H54 (cell line): ENCODE data around the gene NLGN1.
"Not testable (repeated sequence)": the region's sequence is repeated elsewhere in the genome, so short reads cannot be mapped to it uniquely, and the experiment has no call there.

Experiments used
- DNase-seq: peaks from one replicate; pipeline ENCODE4 v3.0.0; 2011; ENCODE audit warnings: low spot score, mixed read lengths; ENCODE audit not compliant: insufficient read length
- FAIRE-seq: peaks from 3 replicates; lab custom pipeline; 2011; peaks lifted over from hg19 to GRCh38; lab: Jason Lieb, UNC
- POLR2A ChIP-seq: IDR thresholded peaks from 2 replicates; pipeline ENCODE4 v1.6.1; 2011; ENCODE audit warnings: low read depth, mild to moderate bottlenecking, low read length

NLGN1 gene

DNA sequence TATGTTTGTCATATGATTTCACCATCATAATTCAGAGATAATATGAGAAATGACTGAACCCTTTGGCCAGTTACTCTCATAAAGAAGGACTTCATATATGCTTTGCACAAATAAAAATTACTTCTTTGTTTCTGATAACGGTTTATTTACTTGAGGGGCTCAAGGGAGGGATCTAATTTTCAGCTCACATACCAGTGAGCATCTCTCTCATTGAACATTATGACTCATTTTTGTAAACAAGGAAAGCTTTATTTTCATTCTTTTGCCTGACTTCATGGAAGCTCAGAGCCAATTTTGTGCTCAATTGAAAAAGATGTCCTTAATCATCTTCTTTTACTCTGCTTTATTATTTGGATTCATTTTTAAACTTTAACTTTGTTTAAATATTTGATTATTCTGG lies 5.8 kb downstream of the NLGN1 start:
- FAIRE-seq (no peak), DNase-seq (no peak)
- TF ChIP-seq POLR2A, result no peak

DNA sequence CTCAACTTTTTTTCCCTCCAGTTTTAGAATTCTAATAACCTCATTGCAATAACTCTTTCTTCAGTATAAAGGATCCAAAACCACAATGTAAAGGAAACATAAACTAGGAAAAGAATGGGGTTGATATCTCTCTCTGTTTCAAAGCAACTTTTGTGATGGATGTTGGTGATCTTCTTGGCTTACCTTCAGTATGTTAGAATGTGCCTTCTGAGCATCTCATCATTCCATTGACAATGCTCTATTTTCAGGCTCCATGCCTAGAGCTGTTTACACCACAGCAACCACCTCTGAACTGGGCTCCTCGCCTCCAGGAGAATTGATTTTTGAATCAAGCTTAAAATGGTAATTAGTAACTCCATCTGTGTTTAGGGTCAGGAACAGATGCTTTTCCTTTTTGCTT lies 6.6 kb downstream of the NLGN1 start:
- DNase-seq, result no peak

DNA sequence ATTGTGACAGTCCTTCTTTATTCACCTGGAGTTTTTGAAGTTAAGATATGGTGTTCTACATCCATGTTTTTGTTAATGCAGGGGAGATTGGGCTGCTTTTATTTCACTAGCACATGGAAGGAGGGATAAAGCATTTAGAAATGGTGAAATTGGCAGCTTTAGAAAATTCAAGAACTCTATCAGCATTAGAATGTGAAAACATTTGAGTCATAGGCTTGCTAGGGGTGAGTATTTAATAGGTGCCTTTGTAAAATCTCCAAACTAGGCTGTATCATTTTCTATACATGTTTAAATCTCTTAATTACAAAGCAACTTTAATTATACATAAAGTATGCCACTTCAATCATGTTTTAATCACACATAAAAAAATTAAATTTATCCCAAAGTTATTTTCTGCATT lies 12.9 kb downstream of the NLGN1 start:
- no peak for TF ChIP-seq POLR2A
- no peak for FAIRE-seq
- DNase-seq, result no peak

More for the DNA sequence above, 6.6 kb downstream of the NLGN1 start:
- FAIRE-seq, result no peak
- no peak for TF ChIP-seq POLR2A

DNA sequence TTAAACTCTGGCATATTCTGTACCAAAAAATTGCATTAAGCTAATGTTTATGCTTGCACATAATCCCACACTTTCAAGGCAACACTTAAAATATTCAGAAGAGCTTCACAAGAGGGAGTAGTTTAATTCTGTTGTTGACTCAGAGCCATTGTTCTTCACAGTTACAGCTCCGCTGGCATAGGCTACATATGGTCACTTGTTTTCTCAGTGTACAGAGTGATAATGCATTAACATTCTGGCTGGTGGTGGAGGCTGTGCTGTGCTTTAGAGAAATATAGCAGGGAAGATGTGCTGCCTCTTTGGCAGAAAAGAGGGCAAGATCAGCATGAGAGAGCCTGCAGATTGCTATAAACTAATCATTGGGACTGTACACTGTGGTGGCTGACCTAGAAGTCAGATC lies 13.3 kb downstream of the NLGN1 start:
- FAIRE-seq (no peak), DNase-seq (no peak)
- no peak for TF ChIP-seq POLR2A

DNA sequence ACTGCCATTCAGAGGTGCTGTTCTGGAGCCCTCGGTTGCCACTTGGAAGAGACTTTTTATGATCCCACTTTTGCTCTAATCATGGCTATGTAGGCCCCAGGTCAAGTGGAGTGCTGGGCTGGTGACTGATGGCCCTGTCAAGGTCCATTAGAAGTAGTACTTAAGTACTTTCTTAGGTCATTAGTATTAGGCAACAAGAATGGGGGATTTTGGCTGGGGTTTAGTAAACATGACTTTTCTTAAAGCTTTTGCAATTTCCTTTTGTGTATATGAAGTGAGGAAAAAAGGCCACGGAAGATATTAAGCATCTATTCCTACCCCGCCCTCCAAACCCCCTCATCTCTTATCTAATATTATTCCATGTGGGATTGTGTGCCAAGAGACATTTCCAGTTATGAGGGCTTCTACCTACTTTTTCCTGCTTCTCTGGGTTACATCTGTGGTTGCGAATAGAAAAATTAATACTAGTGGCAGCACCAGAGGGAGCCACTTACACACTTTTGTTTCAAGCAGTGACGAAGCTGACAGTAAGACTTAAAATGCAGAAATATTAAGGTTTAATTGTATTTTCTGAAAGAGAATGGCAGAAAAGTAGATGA lies 13.9 kb downstream of the NLGN1 start:
- DNase-seq (no peak), FAIRE-seq (peak; percentile 66)
- TF ChIP-seq POLR2A, result no peak

DNA sequence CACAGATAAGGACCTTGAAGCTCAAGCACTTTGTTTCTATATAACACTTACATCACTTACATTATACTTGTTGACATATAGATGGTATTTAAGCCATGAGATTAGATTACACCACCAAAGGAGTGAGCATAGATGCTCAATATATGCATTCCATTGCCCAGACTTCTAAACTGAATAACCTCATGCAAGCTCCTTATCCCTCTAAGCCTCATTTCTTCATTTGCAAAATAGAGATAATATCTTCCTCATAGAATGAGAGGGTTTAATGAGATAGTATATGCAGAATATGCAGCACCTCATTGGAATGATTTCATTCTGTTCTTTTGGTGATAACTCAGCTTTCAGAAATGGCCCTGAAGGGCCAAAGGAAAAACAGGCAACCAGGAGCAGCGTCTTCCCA lies 18.5 kb downstream of the NLGN1 start:
- DNase-seq (no peak), FAIRE-seq (no peak)

DNA sequence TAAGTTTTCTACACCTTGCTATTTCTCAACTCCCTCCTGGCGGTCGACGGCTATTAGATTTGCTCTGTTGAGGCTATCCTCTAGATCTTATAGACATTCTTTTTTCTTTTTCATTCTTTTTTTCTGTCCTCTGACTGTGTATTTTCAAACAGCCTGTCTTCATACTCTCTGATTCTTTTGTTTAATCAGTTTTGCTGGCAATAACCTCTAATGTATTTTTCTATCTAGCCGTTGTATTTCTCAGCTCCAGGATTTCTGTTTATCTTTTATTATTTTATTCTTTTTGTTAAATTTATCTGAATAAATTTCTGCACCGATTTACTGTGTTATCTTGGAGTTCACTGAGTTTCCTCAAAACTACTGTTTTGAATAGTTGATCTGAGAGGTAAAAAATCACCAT lies 31.5 kb downstream of the NLGN1 start:
- DNase-seq (no peak), FAIRE-seq (no peak)
- TF ChIP-seq POLR2A, result no peak

More for the DNA sequence above, 18.5 kb downstream of the NLGN1 start:
- no peak for TF ChIP-seq POLR2A

DNA sequence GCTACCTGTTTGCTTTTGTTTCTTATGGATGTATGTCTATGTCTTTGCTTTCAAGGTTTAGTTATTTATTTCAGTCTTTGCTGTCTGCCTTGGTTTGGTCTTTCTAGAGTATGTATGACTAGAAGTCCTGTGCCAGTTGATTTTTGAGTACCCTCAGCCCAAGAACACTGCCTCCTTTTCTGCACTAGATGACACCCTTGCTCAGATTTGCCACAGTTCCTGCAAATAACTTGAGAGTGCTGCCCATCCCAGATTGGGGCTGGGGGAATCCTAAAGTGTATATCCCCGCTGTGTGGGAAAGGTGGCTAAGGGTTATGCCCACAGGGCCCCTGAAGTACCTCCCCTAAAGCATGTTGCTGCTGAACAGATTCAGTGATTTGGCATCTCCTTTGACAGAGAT lies 32.0 kb downstream of the NLGN1 start:
- no peak for FAIRE-seq
- DNase-seq, result no peak
- no peak for TF ChIP-seq POLR2A

DNA sequence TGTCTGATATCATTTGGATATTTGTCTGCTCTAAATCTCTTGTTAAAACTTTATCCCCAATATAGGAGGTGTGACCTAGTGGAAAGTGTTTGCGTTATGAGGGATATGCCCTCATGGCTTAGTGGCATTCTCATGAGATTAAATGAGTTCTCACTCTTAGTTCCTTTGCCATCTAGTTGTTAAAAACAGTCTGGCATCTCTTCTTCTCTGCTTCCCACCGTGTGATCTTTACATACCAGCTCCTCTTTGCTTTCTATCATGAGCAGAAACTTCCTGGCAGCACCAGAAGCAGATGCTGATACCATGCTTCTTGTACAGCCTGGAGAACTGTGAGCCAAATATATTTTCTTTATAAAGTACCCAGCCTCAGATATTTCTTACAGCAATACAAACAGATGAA lies 33.0 kb downstream of the NLGN1 start:
- FAIRE-seq, result no peak
- no peak for TF ChIP-seq POLR2A

DNA sequence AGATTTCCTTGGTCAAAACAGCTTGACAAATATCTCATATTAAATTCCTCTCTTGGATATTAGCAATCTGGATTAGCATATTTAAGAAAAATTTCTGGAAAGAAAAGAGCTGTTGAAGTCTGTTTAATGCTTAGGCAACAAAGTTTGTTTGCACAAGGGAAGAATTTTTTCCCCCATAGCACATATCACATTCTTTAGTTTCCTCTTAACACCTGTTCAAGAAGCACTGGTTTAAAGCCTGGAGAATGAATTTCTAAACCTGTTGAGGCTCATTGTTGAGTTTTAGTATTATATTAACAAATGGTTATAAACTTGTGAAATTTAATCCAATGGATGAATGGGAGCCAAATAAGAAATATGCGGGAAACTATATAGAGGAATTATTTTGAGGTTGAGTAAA lies 41.5 kb downstream of the NLGN1 start:
- TF ChIP-seq POLR2A, result no peak
- DNase-seq (no peak), FAIRE-seq (no peak)

More for the DNA sequence above, 33.0 kb downstream of the NLGN1 start:
- no peak for DNase-seq

DNA sequence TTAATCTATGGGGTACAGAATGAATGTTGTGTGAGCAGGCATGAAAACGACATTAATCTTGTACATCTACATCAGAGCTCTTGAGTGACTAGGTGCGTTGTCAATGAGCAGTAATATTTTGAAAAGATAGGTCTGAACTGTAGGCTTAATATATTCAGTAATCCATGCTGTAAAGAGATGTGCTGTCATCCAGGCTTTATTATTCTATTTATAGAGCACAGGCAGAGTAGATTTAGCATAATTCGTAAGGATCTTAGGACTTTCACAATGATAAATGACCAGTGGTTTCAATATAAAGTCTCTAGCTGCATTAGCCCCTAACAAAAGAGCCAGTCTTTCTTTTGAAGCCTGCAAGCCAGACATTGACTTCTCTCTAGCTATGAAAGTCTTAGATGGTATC lies 43.0 kb downstream of the NLGN1 start:
- DNase-seq (no peak), FAIRE-seq (no peak)
- TF ChIP-seq POLR2A, result no peak

DNA sequence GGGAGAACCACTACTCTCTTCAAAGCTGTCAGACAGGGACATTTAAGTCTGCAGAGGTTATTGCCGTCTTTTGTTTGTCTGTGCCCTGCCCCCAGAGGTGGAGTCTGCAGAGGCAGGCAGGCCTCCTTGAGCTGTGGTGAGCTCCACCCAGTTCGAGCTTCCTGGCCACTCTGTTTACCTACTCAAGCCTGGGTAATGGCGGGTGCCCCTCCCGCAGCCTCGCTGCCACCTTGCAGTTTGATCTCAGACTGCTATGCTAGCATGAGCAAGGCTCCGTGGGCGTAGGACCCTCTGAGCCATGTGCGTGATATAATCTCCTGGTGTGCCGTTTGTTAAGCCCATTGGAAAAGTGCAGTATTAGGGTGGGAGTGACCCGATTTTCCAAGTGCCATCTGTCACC lies 54.0 kb downstream of the NLGN1 start:
- DNase-seq, FAIRE-seq: not testable (repeated sequence)

DNA sequence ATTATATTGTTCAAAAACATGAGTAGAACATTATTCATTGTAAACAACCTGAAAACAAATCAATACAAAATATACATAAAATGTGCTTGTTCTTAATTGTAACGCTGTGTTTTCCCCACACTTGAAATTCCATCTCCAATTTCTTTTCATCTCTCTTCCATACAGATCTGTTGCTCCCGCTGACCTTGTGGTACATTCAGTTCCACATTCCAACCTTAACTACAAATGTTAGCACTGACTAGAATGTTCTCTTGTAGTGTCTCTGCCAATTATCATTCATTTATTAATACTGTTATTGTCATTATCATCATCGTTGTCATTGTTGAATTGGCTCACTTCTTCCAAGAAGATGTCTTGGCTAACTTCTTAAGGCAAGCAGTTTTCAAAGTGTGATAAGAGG lies 65.7 kb downstream of the NLGN1 start:
- TF ChIP-seq POLR2A, result no peak
- FAIRE-seq (no peak), DNase-seq (no peak)

DNA sequence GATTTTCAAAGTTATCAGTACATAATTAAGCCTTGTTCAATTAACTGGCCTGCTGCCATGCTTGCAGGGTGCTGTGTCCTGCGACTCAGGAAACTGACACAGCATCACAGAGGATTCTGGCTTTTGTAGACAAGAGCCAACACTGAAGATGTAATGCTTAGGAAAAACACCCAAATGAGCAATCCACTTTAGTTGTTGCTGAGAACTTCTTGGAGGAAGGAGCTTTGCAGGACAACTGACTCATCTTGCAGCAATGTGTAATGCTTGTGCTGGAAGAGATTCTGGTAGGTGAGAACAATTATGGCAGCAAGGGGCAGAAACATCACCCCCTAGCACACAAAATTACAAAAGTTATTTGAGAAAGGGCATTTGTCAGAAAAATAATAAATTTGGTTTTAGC lies 67.6 kb downstream of the NLGN1 start:
- DNase-seq (peak; percentile 19), FAIRE-seq (peak; percentile 98)
- no peak for TF ChIP-seq POLR2A

DNA sequence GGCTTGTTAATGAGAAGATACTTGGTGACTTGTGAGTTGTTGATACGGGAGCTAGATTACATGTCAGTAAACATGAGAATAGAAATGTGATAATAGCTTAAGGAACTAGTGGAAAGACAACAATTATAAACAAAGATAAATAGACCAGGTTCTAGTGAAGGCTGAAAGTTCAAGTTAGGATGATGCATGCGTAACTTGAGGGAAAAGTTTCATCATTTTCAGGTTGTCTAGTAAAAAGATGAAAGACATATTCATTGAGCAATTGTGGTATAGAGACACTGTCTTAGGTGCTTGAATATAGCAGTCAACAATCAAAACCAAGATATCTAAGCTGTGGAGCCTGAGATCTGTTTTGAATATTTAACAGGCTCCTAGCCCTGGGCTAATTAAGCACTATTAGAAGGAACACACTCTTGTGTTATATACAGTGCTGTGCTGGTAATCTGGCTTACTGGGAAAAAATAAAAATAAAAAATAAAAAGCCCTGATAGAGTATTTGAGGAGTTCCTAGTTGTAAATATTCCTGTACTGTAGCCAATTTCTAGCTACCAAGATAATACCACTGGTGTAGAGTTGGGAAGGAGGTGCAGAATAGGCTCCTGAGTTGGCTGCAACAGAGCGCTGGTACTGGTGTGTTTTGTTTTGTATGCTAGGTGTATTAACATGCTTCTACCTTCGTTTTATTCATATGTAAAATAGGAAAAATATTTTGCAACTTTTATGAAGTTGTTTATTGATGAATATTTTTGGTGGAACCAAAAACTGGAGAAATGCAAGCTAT lies 68.5 kb downstream of the NLGN1 start:
- FAIRE-seq (no peak), DNase-seq (no peak)
- TF ChIP-seq POLR2A, result no peak

DNA sequence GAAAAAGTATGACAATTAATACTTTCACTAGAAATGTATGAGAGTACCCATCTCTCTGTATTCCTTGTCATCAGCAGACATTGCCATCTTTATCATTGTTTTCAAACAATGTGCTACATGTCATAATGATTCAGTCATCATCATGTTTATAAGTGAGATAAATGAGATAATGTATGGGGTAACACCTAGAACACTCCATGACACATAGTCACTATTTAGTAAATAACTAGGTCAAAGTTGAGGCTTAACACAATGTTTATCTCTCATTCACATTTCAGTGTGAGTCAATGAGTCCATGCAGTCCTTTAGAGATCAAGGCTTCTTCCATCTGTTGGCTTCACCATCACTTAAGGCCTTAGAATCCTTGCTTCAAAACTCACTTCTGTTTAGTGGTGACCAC lies 70.0 kb downstream of the NLGN1 start:
- peak; percentile 65 for FAIRE-seq
- no peak for TF ChIP-seq POLR2A
- DNase-seq, result no peak
